Gastrocnemius medialis (tissue), 4 donors: Measurements from ENCODE around the gene LZTS3. TPM values are rescaled to one million over a fixed set of nuclear protein-coding genes. Genes with fewer than 3 reads are reported as not detected.
"Not testable (repeated sequence)": the region's sequence is repeated elsewhere in the genome, so short reads cannot be mapped to it uniquely, and the experiment has no call there.

Experiments used
- ATAC-seq, 2 donors: fragments of 150-250 bp; one replicate each; pipeline ENCODE4 v1.9.1; 2016
- DNase-seq, 2 donors: peaks; one replicate each; pipeline ENCODE4 v3.0.0-alpha.2; 2019
- H3K27ac ChIP-seq, 4 donors: fragments of 200-600 bp; sonication (generic); 1 replicate in 1 of 4; 2 replicates in 3 of 4; pipeline ENCODE4 v1.5.1; 2016 to 2018; ENCODE audit warnings: mild to moderate bottlenecking in 2 of 4, moderate library complexity in 1 of 4
- H3K27me3 ChIP-seq, 3 donors: fragments of 200-600 bp; sonication (generic) in 2 of 3; 1 replicate in 1 of 3; 2 replicates in 2 of 3; pipeline versions ENCODE4 v1.5.1 to v1.6.0; 2016 to 2019; ENCODE audit warnings: mild to moderate bottlenecking in 1 of 3, moderate library complexity in 1 of 3
- H3K36me3 ChIP-seq, 2 donors: fragments of 200-600 bp; sonication (generic) in 1 of 2; one replicate each; pipeline ENCODE4 v1.5.1; 2017 to 2018
- H3K4me1 ChIP-seq, 2 donors: fragments of 200-600 bp; sonication (generic) in 1 of 2; one replicate each; pipeline ENCODE4 v1.5.1; 2016 to 2017; ENCODE audit warnings: mild to moderate bottlenecking in 2 of 2
- H3K4me3 ChIP-seq, 4 donors: fragments of 200-600 bp; sonication (generic) in 3 of 4; 1 replicate in 1 of 4; 2 replicates in 3 of 4; pipeline ENCODE4 v1.5.1; 2016 to 2019; ENCODE audit warnings: mild to moderate bottlenecking in 2 of 4
- H3K9me3 ChIP-seq, 3 donors: fragments of 200-600 bp; sonication (generic) in 2 of 3; 1 replicate in 1 of 3; 2 replicates in 2 of 3; pipeline ENCODE4 v1.5.1; 2016 to 2019
- POLR2A ChIP-seq, 2 donors: fragments of 450-650 bp; IDR thresholded peaks; one replicate each; pipeline ENCODE4 v1.6.1; 2017; ENCODE audit warnings: antibody characterized with exemption in 2 of 2, mild to moderate bottlenecking in 2 of 2, moderate library complexity in 2 of 2
- in situ Hi-C, 4 donors: fragments of 200-750 bp; cut with MboI; loops; one replicate each; pipeline versions ENCODE4 v1.15.0 to v1.8.0; 2017; ENCODE audit warnings: low sequenced_read_pairs in 4 of 4
- intact Hi-C: fragments of 100-400 bp; cut with DNase I; formaldehyde crosslinking; loops from one replicate; pipeline ENCODE4 v1.15.1; 2023; ENCODE audit warnings: low total_unique reads
- total RNA-seq, 4 donors: library from RNA; depleted of rRNA; stranded (reverse); fragments of >200 nt; gene quantifications; one replicate each; pipeline versions ENCODE4 v1.1.0 to v1.2.3, GENCODE V29; 2016
- TF ChIP-seq, protein P1 (sequence below), 5 experiments: fragments of 450-650 bp in 3 of 5; fragments of 200-600 bp in 2 of 5; sonication (generic) in 2 of 5; IDR thresholded peaks in 4 of 5; conservative IDR thresholded peaks in 1 of 5; 1 replicate in 4 of 5; 2 replicates in 1 of 5; pipeline ENCODE4 v1.5.1; 2016 to 2019; ENCODE audit warnings: antibody characterized with exemption in 5 of 5, mild to moderate bottlenecking in 3 of 5, moderate library complexity in 3 of 5

Gene LZTS3
- total RNA-seq, 4 donors from 2014 or later, result 15.3 to 33.4 (median 18.9) TPM

DNA sequence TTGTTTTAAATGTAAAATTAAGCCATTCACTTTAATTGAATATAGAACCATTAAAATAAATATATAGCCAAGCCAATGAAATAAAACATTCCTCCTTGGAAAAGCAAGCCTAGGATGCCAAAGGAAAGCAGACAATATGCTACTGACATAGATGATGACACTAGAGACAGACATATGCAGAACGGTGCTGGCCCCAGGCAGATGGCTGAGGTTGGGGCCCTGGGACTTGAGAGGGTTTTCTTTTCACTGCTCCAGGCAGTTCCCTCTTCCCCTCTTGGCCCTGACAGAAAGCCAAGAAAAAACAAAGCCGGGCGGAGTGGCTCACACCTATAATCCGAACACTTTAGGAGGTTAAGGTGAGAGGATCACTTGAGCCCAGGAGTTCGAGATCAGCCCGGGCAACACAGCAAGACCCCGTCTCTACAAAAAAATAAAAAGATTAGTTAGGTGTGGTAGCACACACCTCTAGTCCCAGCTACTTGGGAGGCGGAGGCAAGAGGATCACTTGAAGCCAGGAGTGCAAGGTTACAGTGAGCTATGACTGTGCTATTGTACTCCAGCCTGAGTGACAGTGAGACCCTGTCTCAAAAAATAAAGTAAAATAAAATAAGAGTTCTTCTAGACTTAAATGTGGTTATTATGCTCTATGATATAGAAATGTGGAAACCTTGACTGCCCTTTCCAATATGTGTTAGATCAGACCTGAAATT is 44.9 kb downstream of the LZTS3 start:
- in situ Hi-C loops (no loop called here), intact Hi-C loops (no loop called here)
- no peaks in the 10 kb centered on the region for H3K36me3 ChIP-seq
- TF ChIP-seq, protein P1, sequence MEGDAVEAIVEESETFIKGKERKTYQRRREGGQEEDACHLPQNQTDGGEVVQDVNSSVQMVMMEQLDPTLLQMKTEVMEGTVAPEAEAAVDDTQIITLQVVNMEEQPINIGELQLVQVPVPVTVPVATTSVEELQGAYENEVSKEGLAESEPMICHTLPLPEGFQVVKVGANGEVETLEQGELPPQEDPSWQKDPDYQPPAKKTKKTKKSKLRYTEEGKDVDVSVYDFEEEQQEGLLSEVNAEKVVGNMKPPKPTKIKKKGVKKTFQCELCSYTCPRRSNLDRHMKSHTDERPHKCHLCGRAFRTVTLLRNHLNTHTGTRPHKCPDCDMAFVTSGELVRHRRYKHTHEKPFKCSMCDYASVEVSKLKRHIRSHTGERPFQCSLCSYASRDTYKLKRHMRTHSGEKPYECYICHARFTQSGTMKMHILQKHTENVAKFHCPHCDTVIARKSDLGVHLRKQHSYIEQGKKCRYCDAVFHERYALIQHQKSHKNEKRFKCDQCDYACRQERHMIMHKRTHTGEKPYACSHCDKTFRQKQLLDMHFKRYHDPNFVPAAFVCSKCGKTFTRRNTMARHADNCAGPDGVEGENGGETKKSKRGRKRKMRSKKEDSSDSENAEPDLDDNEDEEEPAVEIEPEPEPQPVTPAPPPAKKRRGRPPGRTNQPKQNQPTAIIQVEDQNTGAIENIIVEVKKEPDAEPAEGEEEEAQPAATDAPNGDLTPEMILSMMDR (IDR thresholded peaks at IDR 0.05 in 4 of 5, conservative IDR thresholded peaks at IDR 0.05 in 1 of 5), result no peak
- TF ChIP-seq POLR2A (IDR thresholded peaks at IDR 0.05), result no peak
- H3K9me3 ChIP-seq, result no peaks in the 10 kb centered on the region
- no peak overlapping the region for H3K4me3 ChIP-seq
- peaks cover 26 to 34% of the 10 kb centered on the region in 2 donors for H3K4me1 ChIP-seq
- DNase-seq (no peak), ATAC-seq (peak; percentile 22 to 56)
- peak overlapping the region; percentile 33 to 70 (median 63) for H3K27ac ChIP-seq
- no peaks in the 10 kb centered on the region for H3K27me3 ChIP-seq

DNA sequence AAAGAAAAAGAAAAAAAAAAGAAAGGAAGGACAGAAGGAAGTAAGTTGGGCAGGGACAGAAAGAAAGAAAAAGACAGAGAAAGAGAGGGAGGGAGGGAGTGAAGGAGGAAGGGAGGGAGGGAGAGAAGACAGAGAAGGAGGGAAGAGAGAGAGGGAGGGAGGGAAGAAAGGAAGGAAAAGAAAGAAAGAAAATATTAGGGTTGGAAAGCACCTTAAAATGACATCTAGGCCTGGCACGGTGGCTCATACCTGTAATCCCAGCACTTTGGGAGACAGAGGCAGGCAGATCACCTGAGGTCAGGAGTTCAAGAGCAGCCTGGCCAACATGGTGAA is 46.9 kb downstream of the LZTS3 start:
- intact Hi-C loops, result no loop called here
- peaks cover 29 to 42% of the 10 kb centered on the region in 2 donors for H3K4me1 ChIP-seq
- no peak overlapping the region for H3K27ac ChIP-seq
- no peak for TF ChIP-seq POLR2A (IDR thresholded peaks at IDR 0.05)
- TF ChIP-seq, protein P1 (IDR thresholded peaks at IDR 0.05 in 4 of 5, conservative IDR thresholded peaks at IDR 0.05 in 1 of 5), result no peak
- no peak for DNase-seq
- in situ Hi-C loops, result no loop called here
- no peak for ATAC-seq
- H3K36me3 ChIP-seq, result peaks cover 0 to 11% of the 10 kb centered on the region in 2 donors
- H3K27me3 ChIP-seq, result no peaks in the 10 kb centered on the region
- no peak overlapping the region for H3K4me3 ChIP-seq
- no peaks in the 10 kb centered on the region for H3K9me3 ChIP-seq

GRCh38 chr20:3125776-3126526 is 47.4 kb downstream of the LZTS3 start:
- intact Hi-C loops, ATAC-seq, H3K27ac ChIP-seq, H3K27me3 ChIP-seq, DNase-seq, H3K9me3 ChIP-seq, H3K4me3 ChIP-seq, in situ Hi-C loops: not testable (repeated sequence)
- H3K36me3 ChIP-seq, result peaks cover 0 to 17% of the 10 kb centered on the region in 2 donors
- H3K4me1 ChIP-seq, result peaks cover 34 to 42% of the 10 kb centered on the region in 2 donors

GRCh38 chr20:3124773-3125560 is 48.4 kb downstream of the LZTS3 start:
- Histone ChIP-seq H3K4me1 (peaks cover 34 to 42% of the 10 kb centered on the region in 2 donors), H3K27ac (peak overlapping the region; percentile 21 to 86 (median 76)), H3K36me3 (peaks cover 0 to 19% of the 10 kb centered on the region in 2 donors)
- H3K9me3 ChIP-seq, H3K27me3 ChIP-seq, in situ Hi-C loops, DNase-seq, ATAC-seq, H3K4me3 ChIP-seq: not testable (repeated sequence)
- intact Hi-C loops, result loop anchor here (5.0 kb wide), 1 partner anchor 97 kb away; no protein-coding TSS in a partner anchor

DNA sequence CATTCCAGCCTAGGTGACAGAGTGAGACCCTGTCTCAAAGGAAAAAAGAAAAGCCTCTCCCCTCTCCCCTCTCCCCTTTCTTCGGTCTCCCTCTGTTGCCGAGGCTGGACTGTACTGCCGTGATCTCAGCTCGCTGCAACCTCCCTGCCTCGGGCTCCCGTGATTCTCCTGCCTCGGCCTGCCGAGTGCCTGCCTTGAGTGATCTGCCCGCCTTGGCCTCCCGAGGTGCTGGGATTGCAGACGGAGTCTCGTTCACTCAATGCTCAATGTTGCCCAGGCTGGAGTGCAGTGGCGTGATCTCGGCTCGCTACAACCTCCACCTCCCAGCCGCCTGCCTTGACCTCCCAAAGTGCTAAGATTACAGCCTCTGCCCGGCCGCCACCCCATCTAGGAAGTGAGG is 49.2 kb downstream of the LZTS3 start:
- intact Hi-C loops, result loop anchor here (5.0 kb wide), 1 partner anchor 98 kb away; no protein-coding TSS in a partner anchor
- H3K4me1 ChIP-seq, result peaks cover 34 to 38% of the 10 kb centered on the region in 2 donors
- H3K27ac ChIP-seq, result peak overlapping the region; percentile 70 to 86 (median 82)
- H3K4me3 ChIP-seq, H3K9me3 ChIP-seq, ATAC-seq, DNase-seq, in situ Hi-C loops, H3K27me3 ChIP-seq: not testable (repeated sequence)
- peaks cover 0 to 19% of the 10 kb centered on the region in 2 donors for H3K36me3 ChIP-seq
